GM23248 (cell line): ENCODE data around the gene GTF3C6.

Source experiments
- EZH2 ChIP-seq: fragments of 200-600 bp; sonication (generic); IDR thresholded peaks from 2 replicates; pipeline ENCODE4 v1.6.1; 2018; ENCODE audit warnings: antibody characterized with exemption, mild to moderate bottlenecking; ENCODE audit not compliant: insufficient read depth, poor library complexity, severe bottlenecking
- EZH2phosphoT487 ChIP-seq: fragments of 200-600 bp; sonication (generic); IDR thresholded peaks from 2 replicates; pipeline ENCODE4 v1.6.1; 2018; ENCODE audit warnings: antibody characterized with exemption, moderate library complexity, mild to moderate bottlenecking, low read depth; ENCODE audit not compliant: insufficient read depth

- TF ChIP-seq EZH2 (no peak), EZH2phosphoT487 (no peak)
Measured at GRCh38 chr6:110934381-110934898, 24.1 kb upstream of the GTF3C6 start.
